H1 (cell line): Measurements from ENCODE around the gene NDUFAF3. TPM values are rescaled to one million over a fixed set of nuclear protein-coding genes. Genes with fewer than 3 reads are reported as not detected.

Experiments
- CTCF ChIA-PET: fragments of 300-600 bp; sonication (Branson Sonifier 250); formaldehyde crosslinking; loops from one replicate; lab custom pipeline; 2021; ENCODE audit not compliant: partially characterized antibody; lab: Charles Lee
- POLR2A ChIA-PET: fragments of 300-600 bp; sonication (Branson Sonifier 250); formaldehyde crosslinking; loops from one replicate; lab custom pipeline; 2021; ENCODE audit warnings: inconsistent platforms; ENCODE audit not compliant: partially characterized antibody; lab: Charles Lee
- DNase-seq, 2 experiments: peaks; one replicate each; pipeline versions ENCODE4 v3.0.0 to v3.0.0-alpha.2; 2010 to 2022; ENCODE audit warnings: low spot score in 2 of 2, low read depth in 1 of 2, mixed read lengths in 1 of 2
- FAIRE-seq: peaks from 2 replicates; lab custom pipeline; 2011; peaks lifted over from hg19 to GRCh38; lab: Jason Lieb, UNC
- H2AFZ ChIP-seq: 2 replicates; pipeline ENCODE4 v1.8.1; 2012; ENCODE audit warnings: low read length, inconsistent platforms
- H2AK5ac ChIP-seq: 2 replicates; pipeline ENCODE4 v1.6.1; 2013; ENCODE audit warnings: low read depth, low read length
- H2BK120ac ChIP-seq: replicated peaks from 2 replicates; pipeline ENCODE3; 2013; ENCODE audit warnings: low read depth, low read length, inconsistent platforms
- H2BK12ac ChIP-seq: 2 replicates; pipeline ENCODE4 v1.6.1; 2013; ENCODE audit warnings: low read depth, low read length
- H2BK15ac ChIP-seq: 2 replicates; pipeline ENCODE4 v1.6.1; 2013; ENCODE audit warnings: low read length
- H2BK20ac ChIP-seq: 2 replicates; pipeline ENCODE4 v1.6.1; 2013; ENCODE audit warnings: low read length
- H2BK5ac ChIP-seq: 2 replicates; pipeline ENCODE4 v1.6.1; 2013; ENCODE audit warnings: low read depth, low read length
- H3K14ac ChIP-seq: 2 replicates; pipeline ENCODE4 v1.6.1; 2013; ENCODE audit warnings: inconsistent platforms; ENCODE audit not compliant: insufficient read length
- H3K18ac ChIP-seq: 2 replicates; pipeline ENCODE4 v1.6.1; 2013; ENCODE audit warnings: low read length; ENCODE audit errors: extremely low read depth
- H3K23ac ChIP-seq: 2 replicates; pipeline ENCODE4 v1.6.1; 2013; ENCODE audit warnings: inconsistent platforms; ENCODE audit not compliant: insufficient read length
- H3K23me2 ChIP-seq: 2 replicates; pipeline ENCODE4 v1.6.1; 2013; ENCODE audit warnings: low read depth, low read length
- H3K27ac ChIP-seq: 2 replicates; pipeline ENCODE4 v1.6.1; 2011; ENCODE audit warnings: low read depth, low read length, inconsistent platforms
- H3K27me3 ChIP-seq, 4 experiments: replicated peaks in 1 of 4; 1 replicate in 1 of 4; 2 replicates in 3 of 4; pipeline versions ENCODE4 v1.6.1 to v1.8.1; 2011 to 2013; ENCODE audit warnings: low read length in 3 of 4, mild to moderate bottlenecking in 3 of 4, inconsistent platforms in 2 of 4, mixed read lengths in 2 of 4, moderate library complexity in 1 of 4; ENCODE audit not compliant: control insufficient read depth in 3 of 4, insufficient read depth in 3 of 4; ENCODE audit errors: extremely low read depth in 1 of 4
- H3K36me3 ChIP-seq, 4 experiments: 2 replicates each; pipeline versions ENCODE4 v1.6.1 to v1.8.1; 2011 to 2013; ENCODE audit warnings: mild to moderate bottlenecking in 4 of 4, low read length in 3 of 4, moderate library complexity in 2 of 4, control low read depth in 1 of 4, inconsistent platforms in 1 of 4; ENCODE audit not compliant: insufficient read depth in 4 of 4, control insufficient read depth in 2 of 4
- H3K4ac ChIP-seq: replicated peaks from 2 replicates; pipeline ENCODE3; 2013; ENCODE audit warnings: low read length, low read depth, mixed read lengths, inconsistent platforms; ENCODE audit not compliant: insufficient read length
- H3K4me1 ChIP-seq, 4 experiments: replicated peaks in 1 of 4; 1 replicate in 1 of 4; 2 replicates in 3 of 4; pipeline versions ENCODE4 v1.6.1 to v1.8.1; 2011 to 2013; ENCODE audit warnings: low read length in 3 of 4, inconsistent platforms in 2 of 4, mixed read lengths in 1 of 4; ENCODE audit not compliant: insufficient read depth in 4 of 4, control insufficient read depth in 3 of 4
- H3K4me2 ChIP-seq, 2 experiments: 2 replicates each; pipeline versions ENCODE4 v1.6.1 to v1.8.1; 2011 to 2013; ENCODE audit warnings: low read depth in 2 of 2, low read length in 2 of 2, control low read depth in 1 of 2, inconsistent platforms in 1 of 2, mild to moderate bottlenecking in 1 of 2; ENCODE audit not compliant: insufficient read depth in 1 of 2
- H3K4me3 ChIP-seq, 4 experiments: fragments of 200-600, 300-600 bp in 1 of 4; sonication (generic), shearing (Covaris generic), sonication (Bioruptor Twin) in 1 of 4; 2 replicates each; pipeline versions ENCODE4 v1.5.1 to v1.8.1; 2011 to 2016; ENCODE audit warnings: low read length in 4 of 4, low read depth in 3 of 4, control low read depth in 2 of 4, inconsistent platforms in 2 of 4, mild to moderate bottlenecking in 2 of 4, mixed read lengths in 1 of 4, moderate library complexity in 1 of 4; ENCODE audit not compliant: insufficient read depth in 2 of 4; ENCODE audit errors: extremely low read depth in 1 of 4
- H3K56ac ChIP-seq: replicated peaks from 2 replicates; pipeline ENCODE3; 2013; ENCODE audit warnings: low read depth, mild to moderate bottlenecking, mixed read lengths, low read length, inconsistent platforms; ENCODE audit not compliant: insufficient read length
- H3K79me1 ChIP-seq: 2 replicates; pipeline ENCODE4 v1.6.1; 2013; ENCODE audit warnings: low read depth, low read length, control low read depth
- H3K79me2 ChIP-seq, 2 experiments: 2 replicates each; pipeline versions ENCODE4 v1.6.1 to v1.8.1; 2012 to 2013; ENCODE audit warnings: low read length in 2 of 2, mild to moderate bottlenecking in 2 of 2, inconsistent platforms in 1 of 2; ENCODE audit not compliant: insufficient read depth in 2 of 2, control insufficient read depth in 1 of 2
- H3K9ac ChIP-seq, 4 experiments: replicated peaks in 1 of 4; 1 replicate in 1 of 4; 2 replicates in 3 of 4; pipeline versions ENCODE4 v1.6.1 to v1.8.1; 2011 to 2013; ENCODE audit warnings: low read depth in 3 of 4, low read length in 3 of 4, control low read depth in 2 of 4, mild to moderate bottlenecking in 2 of 4, moderate library complexity in 2 of 4, inconsistent platforms in 1 of 4; ENCODE audit errors: extremely low read depth in 1 of 4
- H3K9me3 ChIP-seq, 2 experiments: 2 replicates each; pipeline versions ENCODE4 v1.6.1 to v1.8.1; 2012 to 2013; ENCODE audit warnings: mild to moderate bottlenecking in 2 of 2, moderate library complexity in 2 of 2, control low read depth in 1 of 2, inconsistent platforms in 1 of 2, low read depth in 1 of 2, low read length in 1 of 2, mixed read lengths in 1 of 2; ENCODE audit not compliant: insufficient read depth in 2 of 2
- H4K20me1 ChIP-seq, 2 experiments: replicated peaks in 1 of 2; 2 replicates each; pipeline versions ENCODE3 to v1.8.1; 2011 to 2013; ENCODE audit warnings: inconsistent platforms in 2 of 2, low read length in 2 of 2, mild to moderate bottlenecking in 1 of 2; ENCODE audit not compliant: insufficient read depth in 2 of 2, control insufficient read depth in 1 of 2
- H4K5ac ChIP-seq: 2 replicates; pipeline ENCODE4 v1.6.1; 2013; ENCODE audit warnings: low read length, low read depth, mixed read lengths, inconsistent platforms; ENCODE audit not compliant: insufficient read length
- H4K8ac ChIP-seq: 2 replicates; pipeline ENCODE4 v1.8.0; 2013; ENCODE audit warnings: mild to moderate bottlenecking, moderate library complexity, low read length, inconsistent platforms; ENCODE audit not compliant: insufficient read depth; ENCODE audit errors: extremely low read depth
- H4K91ac ChIP-seq: replicated peaks from 2 replicates; pipeline ENCODE3; 2013; ENCODE audit warnings: low read length, mixed read lengths, inconsistent platforms; ENCODE audit not compliant: insufficient read length
- CREB1 ChIP-seq: IDR thresholded peaks from 2 replicates; pipeline ENCODE4 v1.6.1; 2012; ENCODE audit warnings: inconsistent platforms
- GABPA ChIP-seq: IDR thresholded peaks from 2 replicates; pipeline ENCODE4 v1.6.1; 2011; ENCODE audit warnings: mild to moderate bottlenecking, low read length, moderate library complexity, borderline replicate concordance; ENCODE audit not compliant: insufficient read depth
- HDAC6 ChIP-seq: IDR thresholded peaks from one replicate; pipeline ENCODE4 v1.7.1; 2012; ENCODE audit warnings: low read depth, mild to moderate bottlenecking, inconsistent platforms, low read length, moderate library complexity
- POLR2AphosphoS5 ChIP-seq: IDR thresholded peaks from 2 replicates; pipeline ENCODE4 v1.6.1; 2011; ENCODE audit warnings: low read depth, low read length
- RAD21 ChIP-seq, 2 experiments: IDR thresholded peaks in 1 of 2; conservative IDR thresholded peaks in 1 of 2; 2 replicates each; pipeline ENCODE4 v1.6.1; 2011; ENCODE audit warnings: low read depth in 2 of 2, low read length in 2 of 2, improper control_type of control experiment in 1 of 2, inconsistent platforms in 1 of 2, mild to moderate bottlenecking in 1 of 2, moderate library complexity in 1 of 2
- SRF ChIP-seq: IDR thresholded peaks from 2 replicates; pipeline ENCODE4 v1.6.1; 2011; ENCODE audit warnings: mild to moderate bottlenecking, low read depth, low read length, moderate library complexity
- WGBS, 2 experiments: shearing (Covaris generic) in 1 of 2; methylation state at CpG; one replicate each; pipeline versions ENCODE4 v1.1.6 to v1.1.7; 2013 to 2015; ENCODE audit warnings: low lambda C conversion rate in 2 of 2, mixed read lengths in 2 of 2, inconsistent platforms in 1 of 2, low coverage in 1 of 2, missing lambda C conversion rate in 1 of 2; ENCODE audit not compliant: insufficient replicate concordance in 2 of 2, insufficient coverage in 1 of 2, insufficient read length in 1 of 2; ENCODE audit errors: extremely low coverage in 1 of 2, missing lambda C conversion rate in 1 of 2; 5-methylcytosine and 5-hydroxymethylcytosine counted together
- polyA plus RNA-seq, 7 experiments: library from polyadenylated mRNA; depleted of rRNA in 3 of 7; stranded (reverse) in 5 of 7; unstranded in 2 of 7; fragments of >200 nt in 5 of 7; fragments of 200-250 nt in 2 of 7; gene quantifications; 1 replicate in 5 of 7; 2 replicates in 1 of 7; 4 replicates in 1 of 7; pipeline versions ENCODE4 v1.2.1 to v1.2.3, GENCODE V29; 2011 to 2013; ENCODE audit warnings: missing spikeins in 2 of 7, mixed read lengths in 2 of 7
- total RNA-seq: library from RNA; stranded (reverse); fragmentation: NEBNext Ultra II Directional; extraction: Animal tissue kit (Norgen Biotek cat#: 25700); gene quantifications from 2 replicates; pipeline ENCODE4 v1.2.1, GENCODE V29; 2021
- TF ChIP-seq, protein P1 (sequence below): IDR thresholded peaks from 2 replicates; pipeline ENCODE4 v1.6.1; 2012; ENCODE audit warnings: inconsistent platforms
- TF ChIP-seq, protein P2 (sequence below): IDR thresholded peaks from 2 replicates; pipeline ENCODE4 v1.6.1; 2012; ENCODE audit warnings: inconsistent platforms

The NDUFAF3 gene
- total and polyA plus RNA-seq, 2 of the 8 experiments (the other 6 are each of a cell fraction or from before 2014, with no cell fraction given) = 27.8 to 45.5 TPM

DNA sequence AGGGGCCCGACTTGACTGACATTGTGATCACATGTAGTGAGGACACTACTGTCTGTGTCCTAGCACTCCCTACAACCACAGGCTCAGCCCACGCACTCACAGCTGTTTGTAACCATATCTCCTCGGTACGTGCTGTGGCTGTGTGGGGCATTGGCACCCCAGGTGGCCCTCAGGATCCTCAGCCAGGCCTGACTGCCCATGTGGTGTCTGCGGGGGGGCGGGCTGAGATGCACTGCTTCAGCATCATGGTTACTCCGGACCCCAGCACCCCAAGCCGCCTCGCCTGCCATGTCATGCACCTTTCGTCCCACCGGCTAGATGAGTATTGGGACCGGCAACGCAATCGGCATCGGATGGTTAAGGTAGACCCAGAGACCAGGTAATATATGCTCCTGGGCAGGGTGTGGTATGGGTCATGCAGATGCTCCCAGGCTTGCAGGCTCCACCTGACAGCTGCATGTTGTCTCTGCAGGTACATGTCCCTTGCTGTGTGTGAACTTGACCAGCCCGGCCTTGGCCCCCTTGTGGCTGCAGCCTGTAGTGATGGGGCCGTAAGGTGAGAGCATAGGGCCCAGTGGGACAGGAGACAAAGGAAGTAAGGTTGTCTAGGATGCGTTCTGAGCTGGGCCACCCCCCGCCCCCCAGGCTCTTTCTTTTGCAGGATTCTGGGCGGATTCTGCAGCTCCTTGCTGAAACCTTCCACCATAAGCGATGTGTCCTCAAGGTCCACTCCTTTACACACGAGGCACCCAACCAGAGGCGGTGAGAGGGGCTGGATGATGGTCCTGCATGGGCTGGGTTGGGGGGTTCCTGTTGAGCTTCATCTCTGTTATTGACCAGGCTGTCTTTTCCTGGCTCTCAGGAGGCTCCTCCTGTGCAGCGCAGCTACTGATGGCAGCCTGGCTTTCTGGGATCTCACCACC, 7.9 kb upstream of the NDUFAF3 start:
- no peak overlapping the region for H3K23ac ChIP-seq
- H2BK12ac ChIP-seq = peak overlapping the region; percentile 60; the same call in 1 of the 2 replicates
- H3K9ac ChIP-seq = no peak overlapping the region
- H3K4ac ChIP-seq = no peak overlapping the region
- H3K79me2 ChIP-seq = peaks cover 4 to 46% of the 10 kb centered on the region in 2 experiments
- peaks cover 12% of the 10 kb centered on the region for H3K79me1 ChIP-seq
- 84% methylated on average over 24 of the region's 24 CpGs; no CpG with 5 or more reads in 1 of the 2 experiments for WGBS, 2 experiments
- no peak overlapping the region for H2BK120ac ChIP-seq
- no peak overlapping the region for H3K27ac ChIP-seq
- H3K9me3 ChIP-seq = no peaks in the 10 kb centered on the region
- H3K18ac ChIP-seq = no peak overlapping the region
- no peak overlapping the region for H4K8ac ChIP-seq
- ChIA-PET CTCF (interaction anchor here (0.5 to 24.3 kb wide), 17 partner anchors 9 to 326 kb away, joined by 3 to 467 read pairs (median 4); partner anchors contain the start of genes NDUFAF3, P4HTM and WDR6), POLR2A (interaction anchor here (0.8 to 38.8 kb wide), 8 partner anchors 1 to 350 kb away, joined by 3 to 1518 read pairs (median 72); partner anchors contain the start of genes DALRD3, IMPDH2, NDUFAF3 and P4HTM)
- no peak overlapping the region for H2BK20ac ChIP-seq
- FAIRE-seq (no peak), DNase-seq (peak; percentile 49 to 86)
- no peak overlapping the region for H2AFZ ChIP-seq
- no peak overlapping the region for H3K4me3 ChIP-seq
- H3K14ac ChIP-seq = no peak overlapping the region
- no peak overlapping the region for H2AK5ac ChIP-seq
- H3K4me1 ChIP-seq = peaks cover 0 to 8% (median 4%) of the 10 kb centered on the region in 4 experiments; a peak in 5 of 7 replicates
- H3K23me2 ChIP-seq = peaks cover 12% of the 10 kb centered on the region
- H3K4me2 ChIP-seq = no peak overlapping the region
- no peak overlapping the region for H2BK15ac ChIP-seq
- no peak overlapping the region for H4K5ac ChIP-seq
- no peaks in the 10 kb centered on the region for H3K27me3 ChIP-seq
- no peak overlapping the region for H4K91ac ChIP-seq
- H3K56ac ChIP-seq = no peak overlapping the region
- H3K36me3 ChIP-seq = peaks cover 15 to 55% (median 32%) of the 10 kb centered on the region in 4 experiments
- peaks cover 36 to 45% of the 10 kb centered on the region in 2 experiments for H4K20me1 ChIP-seq
- no peak overlapping the region; the same call in 1 of the 2 replicates for H2BK5ac ChIP-seq
- TF ChIP-seq CREB1 = peak; percentile 65
- TF ChIP-seq RAD21 (IDR thresholded peaks at IDR 0.05 in 1 of 2, conservative IDR thresholded peaks at IDR 0.05 in 1 of 2; ENCODE audit: low read depth in 2 of 2, low read length in 2 of 2) = peak; percentile 52 to 66; a peak in 3 of 4 replicates
- TF ChIP-seq SRF = no peak
- TF ChIP-seq GABPA = peak; percentile 43; the same call in 1 of the 2 replicates
- TF ChIP-seq, protein P1, sequence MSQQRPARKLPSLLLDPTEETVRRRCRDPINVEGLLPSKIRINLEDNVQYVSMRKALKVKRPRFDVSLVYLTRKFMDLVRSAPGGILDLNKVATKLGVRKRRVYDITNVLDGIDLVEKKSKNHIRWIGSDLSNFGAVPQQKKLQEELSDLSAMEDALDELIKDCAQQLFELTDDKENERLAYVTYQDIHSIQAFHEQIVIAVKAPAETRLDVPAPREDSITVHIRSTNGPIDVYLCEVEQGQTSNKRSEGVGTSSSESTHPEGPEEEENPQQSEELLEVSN = no peak
- no peak for TF ChIP-seq HDAC6
- TF ChIP-seq, protein P2, sequence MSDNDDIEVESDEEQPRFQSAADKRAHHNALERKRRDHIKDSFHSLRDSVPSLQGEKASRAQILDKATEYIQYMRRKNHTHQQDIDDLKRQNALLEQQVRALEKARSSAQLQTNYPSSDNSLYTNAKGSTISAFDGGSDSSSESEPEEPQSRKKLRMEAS = peak; percentile 58; the same call in 1 of the 2 replicates
- peak; percentile 50 for TF ChIP-seq POLR2AphosphoS5
